Retinal pigment epithelial cell (primary cell): Measurements from ENCODE around the gene CNTN5.

Experiments used
- DNase-seq: peaks from one replicate; pipeline ENCODE4 v3.0.0-alpha.2; 2010; ENCODE audit warnings: low read depth
- H3K4me3 ChIP-seq: 2 replicates; pipeline ENCODE4 v1.5.1; 2011; ENCODE audit warnings: mild to moderate bottlenecking, low read length, control low read depth, moderate library complexity
- CTCF ChIP-seq: conservative IDR thresholded peaks from 2 replicates; pipeline ENCODE4 v1.5.1; 2011; ENCODE audit warnings: low read depth, low read length, control low read depth, inconsistent platforms

The CNTN5 gene

GRCh38 chr11:100214791-100215190 is 1194.0 kb downstream of the CNTN5 start:
- no peak for TF ChIP-seq CTCF
- no peak for DNase-seq
- H3K4me3 ChIP-seq: no peak overlapping the region

- TF ChIP-seq CTCF: no peak
- no peak for DNase-seq
- no peak overlapping the region for H3K4me3 ChIP-seq
These were observed 1200.1 kb downstream of the CNTN5 start for GRCh38 chr11:100220801-100221200.

DNA sequence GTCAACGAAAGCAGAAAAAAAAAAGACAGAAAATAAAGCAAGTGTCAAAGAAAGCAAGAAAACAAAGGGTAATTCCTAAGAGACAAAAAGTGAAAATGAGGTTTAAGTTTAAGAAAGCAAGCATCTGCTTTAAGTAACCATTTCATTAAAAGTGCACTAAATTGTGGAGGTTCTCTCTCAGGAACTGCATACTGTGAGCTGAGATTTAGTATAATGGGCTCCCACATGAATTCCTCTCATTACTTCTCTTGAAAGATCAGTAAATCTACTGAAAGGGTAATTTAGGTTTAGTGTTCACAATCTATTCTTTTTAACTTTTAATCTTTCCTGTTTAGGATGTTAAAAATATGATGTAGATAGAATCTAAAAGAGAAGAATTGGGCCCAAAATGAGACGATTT is 1201.0 kb downstream of the CNTN5 start:
- TF ChIP-seq CTCF: no peak

GRCh38 chr11:100224541-100225034 is 1203.8 kb downstream of the CNTN5 start:
- DNase-seq: no peak
- TF ChIP-seq CTCF: no peak
- no peak overlapping the region for H3K4me3 ChIP-seq

More for the DNA sequence above, 1201.0 kb downstream of the CNTN5 start:
- H3K4me3 ChIP-seq: no peak overlapping the region
- no peak for DNase-seq

DNA sequence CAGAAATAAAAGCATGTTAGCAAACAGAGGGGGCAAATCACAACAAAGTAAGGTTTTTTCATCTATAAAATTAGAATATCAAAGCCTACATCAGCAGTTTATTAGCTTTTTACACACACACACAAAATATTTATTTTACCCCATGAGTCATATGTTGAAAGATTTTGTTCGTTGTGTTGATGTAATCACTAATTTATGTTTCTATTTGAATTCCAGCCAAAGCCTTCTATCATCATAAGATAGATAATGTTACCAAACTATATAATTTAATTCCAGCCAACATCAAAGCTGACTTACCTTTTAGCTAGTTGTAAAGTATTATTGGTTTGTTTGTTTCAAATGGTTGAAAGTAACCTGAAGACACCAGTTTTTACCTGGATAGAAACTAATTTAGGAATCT is 1208.3 kb downstream of the CNTN5 start:
- no peak for DNase-seq
- no peak for TF ChIP-seq CTCF
- no peak overlapping the region for H3K4me3 ChIP-seq

DNA sequence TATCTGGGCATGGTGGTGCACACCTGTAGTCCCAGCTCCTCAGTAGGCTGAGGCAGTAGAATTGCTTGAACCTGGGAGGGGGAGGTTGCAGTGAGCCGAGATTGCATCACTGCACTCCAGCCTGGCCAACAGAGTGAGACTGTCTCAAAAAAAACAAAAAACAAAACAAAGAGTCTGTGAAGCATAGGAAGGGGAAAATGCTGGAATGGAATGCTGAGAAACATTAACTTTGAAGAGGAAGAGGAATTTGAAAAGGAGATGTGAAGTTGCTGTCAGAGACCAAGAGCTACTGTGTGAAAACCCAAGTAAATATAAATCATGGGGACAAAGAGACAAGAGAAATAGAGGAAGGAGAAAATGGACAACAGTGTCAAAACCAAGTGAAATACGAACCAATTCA is 1211.3 kb downstream of the CNTN5 start:
- no peak for DNase-seq
- H3K4me3 ChIP-seq: no peak overlapping the region
- TF ChIP-seq CTCF: no peak

GRCh38 chr11:100235085-100235484 is 1214.3 kb downstream of the CNTN5 start:
- DNase-seq: no peak

More at GRCh38 chr11:100235085-100235484, 1214.3 kb downstream of the CNTN5 start:
- no peak overlapping the region for H3K4me3 ChIP-seq
- TF ChIP-seq CTCF: no peak
